ENCODE measurements around the gene ESRP2.

- no peak for TF ChIP-seq CTCF (IDR thresholded peaks at IDR 0.05; ENCODE audit: low read length)
- no peak for TF ChIP-seq EZH2phosphoT487 (IDR thresholded peaks at IDR 0.05; ENCODE audit: low read length)
- TF ChIP-seq EZH2 (optimal IDR thresholded peaks at IDR 0.05; ENCODE audit: low read depth, low read length), result no peak
These were observed 38.0 kb upstream of the ESRP2 start for GRCh38 chr16:68273896-68274295.

Data from MM.1S (cell line).